Mesothelial cell of epicardium (in vitro differentiated cells): Measurements from ENCODE around the gene SLC37A1. TPM values are rescaled to one million over a fixed set of nuclear protein-coding genes. Genes with fewer than 3 reads are reported as not detected.
"Not testable (repeated sequence)": the region's sequence is repeated elsewhere in the genome, so short reads cannot be mapped to it uniquely, and the experiment has no call there.

ENCODE experiments used
- DNase-seq, 2 experiments: peaks; one replicate each; pipeline ENCODE4 v3.0.0; 2021; ENCODE audit warnings: low spot score in 2 of 2; ENCODE audit not compliant: unreplicated experiment in 2 of 2
- H3K27ac Mint-ChIP-seq: 2 replicates; pipeline ENCODE4 v1.8.0; 2021; ENCODE audit warnings: mixed read lengths
- H3K27me3 Mint-ChIP-seq: 2 replicates; pipeline ENCODE4 v1.8.0; 2021; ENCODE audit warnings: low read depth, mixed read lengths
- H3K36me3 Mint-ChIP-seq: 2 replicates; pipeline ENCODE4 v1.8.0; 2021; ENCODE audit warnings: mixed read lengths
- H3K4me1 Mint-ChIP-seq: 2 replicates; pipeline ENCODE4 v1.8.0; 2021; ENCODE audit warnings: mixed read lengths
- H3K4me3 Mint-ChIP-seq: 2 replicates; pipeline ENCODE4 v1.8.0; 2021; ENCODE audit warnings: mild to moderate bottlenecking, moderate library complexity, mixed read lengths
- H3K9me3 Mint-ChIP-seq: 2 replicates; pipeline ENCODE4 v1.8.0; 2021; ENCODE audit warnings: mixed read lengths
- total RNA-seq: library from RNA; stranded (reverse); gene quantifications from 3 replicates; pipeline ENCODE4 v1.2.1, GENCODE V29; 2021
- TF ChIP-seq, protein P1 (sequence below): fragments of 200-600 bp; sonication (generic); IDR thresholded peaks from one replicate; pipeline ENCODE4 v1.5.0; 2021; ENCODE audit warnings: antibody characterized with exemption; ENCODE audit not compliant: unreplicated experiment

Gene SLC37A1
- total RNA-seq, 1 donor from 2014 or later: 13.0 TPM

- Mint-ChIP-seq H3K9me3 (no peaks in the 10 kb centered on the region), H3K27ac (no peak overlapping the region), H3K27me3 (peaks cover 4% of the 10 kb centered on the region), H3K4me1 (peaks cover 15% of the 10 kb centered on the region), H3K36me3 (no peaks in the 10 kb centered on the region), H3K4me3 (no peak overlapping the region)
- no peak for DNase-seq
- TF ChIP-seq, protein P1, sequence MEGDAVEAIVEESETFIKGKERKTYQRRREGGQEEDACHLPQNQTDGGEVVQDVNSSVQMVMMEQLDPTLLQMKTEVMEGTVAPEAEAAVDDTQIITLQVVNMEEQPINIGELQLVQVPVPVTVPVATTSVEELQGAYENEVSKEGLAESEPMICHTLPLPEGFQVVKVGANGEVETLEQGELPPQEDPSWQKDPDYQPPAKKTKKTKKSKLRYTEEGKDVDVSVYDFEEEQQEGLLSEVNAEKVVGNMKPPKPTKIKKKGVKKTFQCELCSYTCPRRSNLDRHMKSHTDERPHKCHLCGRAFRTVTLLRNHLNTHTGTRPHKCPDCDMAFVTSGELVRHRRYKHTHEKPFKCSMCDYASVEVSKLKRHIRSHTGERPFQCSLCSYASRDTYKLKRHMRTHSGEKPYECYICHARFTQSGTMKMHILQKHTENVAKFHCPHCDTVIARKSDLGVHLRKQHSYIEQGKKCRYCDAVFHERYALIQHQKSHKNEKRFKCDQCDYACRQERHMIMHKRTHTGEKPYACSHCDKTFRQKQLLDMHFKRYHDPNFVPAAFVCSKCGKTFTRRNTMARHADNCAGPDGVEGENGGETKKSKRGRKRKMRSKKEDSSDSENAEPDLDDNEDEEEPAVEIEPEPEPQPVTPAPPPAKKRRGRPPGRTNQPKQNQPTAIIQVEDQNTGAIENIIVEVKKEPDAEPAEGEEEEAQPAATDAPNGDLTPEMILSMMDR: no peak
Measured at GRCh38 chr21:42467140-42467983, 46.3 kb upstream of the SLC37A1 start.

DNA sequence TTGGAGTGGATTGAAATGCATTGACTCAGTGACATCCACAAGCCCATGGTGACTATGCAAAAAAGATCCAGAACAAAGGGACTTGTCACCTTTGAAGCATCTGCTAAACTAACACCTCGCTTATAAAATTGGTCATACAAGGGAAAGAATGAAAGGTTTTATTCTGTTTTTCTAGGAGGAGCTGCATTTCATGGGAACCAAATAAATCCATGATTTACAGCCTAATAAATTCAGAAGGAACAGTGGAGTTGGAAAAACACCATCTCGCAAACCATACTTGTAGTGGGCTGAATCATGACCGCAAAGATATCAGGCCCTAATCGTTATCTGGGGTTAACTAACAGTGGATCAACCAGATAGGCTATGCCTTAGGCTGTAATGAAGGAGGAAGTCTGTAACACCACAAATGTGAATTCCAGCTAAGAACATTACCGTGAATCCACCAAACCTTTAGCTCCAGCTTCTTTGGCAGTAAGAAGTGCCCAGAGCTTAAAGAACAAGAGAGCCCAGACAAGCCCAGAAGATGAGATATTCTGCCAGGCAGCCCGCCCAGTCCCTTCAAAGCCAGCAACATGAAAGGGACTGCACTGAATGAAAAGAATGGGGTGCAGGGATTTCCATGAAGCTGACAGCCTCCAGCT lies 45.0 kb upstream of the SLC37A1 start:
- Mint-ChIP-seq H3K4me1 (peaks cover 15% of the 10 kb centered on the region), H3K27me3 (peaks cover 4% of the 10 kb centered on the region), H3K9me3 (no peaks in the 10 kb centered on the region), H3K36me3 (no peaks in the 10 kb centered on the region), H3K27ac (no peak overlapping the region), H3K4me3 (no peak overlapping the region)
- TF ChIP-seq, protein P1: no peak
- DNase-seq: no peak

DNA sequence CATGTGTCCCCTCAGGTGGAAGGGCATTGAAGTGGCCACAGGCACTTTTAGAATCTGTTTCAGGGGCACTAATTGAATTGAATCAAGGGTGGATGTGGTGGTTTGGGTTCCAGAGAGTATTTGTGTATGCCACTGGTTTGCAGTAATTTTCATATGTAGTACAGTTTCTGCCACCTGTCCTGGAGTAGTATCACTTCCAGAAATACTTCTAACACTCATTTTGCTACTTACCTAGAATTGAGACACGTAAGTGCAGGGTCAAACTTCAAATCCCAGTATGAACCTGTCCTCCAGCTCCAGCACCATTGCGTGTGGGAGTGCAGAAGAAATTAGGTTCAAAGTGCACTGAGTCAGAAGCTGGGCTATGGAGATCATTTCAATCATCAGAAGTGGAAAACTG lies 44.4 kb upstream of the SLC37A1 start:
- TF ChIP-seq, protein P1: no peak
- Mint-ChIP-seq H3K36me3 (no peaks in the 10 kb centered on the region), H3K27ac (no peak overlapping the region), H3K9me3 (no peaks in the 10 kb centered on the region), H3K4me3 (no peak overlapping the region), H3K4me1 (peaks cover 19% of the 10 kb centered on the region), H3K27me3 (peaks cover 4% of the 10 kb centered on the region)
- DNase-seq: no peak

- not testable (repeated sequence) for H3K27ac Mint-ChIP-seq, H3K4me3 Mint-ChIP-seq, H3K36me3 Mint-ChIP-seq, H3K9me3 Mint-ChIP-seq, DNase-seq, H3K27me3 Mint-ChIP-seq
- H3K4me1 Mint-ChIP-seq: peaks cover 20% of the 10 kb centered on the region
Measured at GRCh38 chr21:42469726-42470125, 43.9 kb upstream of the SLC37A1 start.

- Mint-ChIP-seq H3K9me3 (no peaks in the 10 kb centered on the region), H3K36me3 (no peaks in the 10 kb centered on the region), H3K4me3 (no peak overlapping the region), H3K27me3 (peaks cover 4% of the 10 kb centered on the region), H3K4me1 (peaks cover 20% of the 10 kb centered on the region), H3K27ac (no peak overlapping the region)
- TF ChIP-seq, protein P1: no peak
- DNase-seq: no peak
Measured at GRCh38 chr21:42471206-42471605, 42.4 kb upstream of the SLC37A1 start.

- H3K27ac Mint-ChIP-seq: no peak overlapping the region
- TF ChIP-seq, protein P1: no peak
- no peaks in the 10 kb centered on the region for H3K36me3 Mint-ChIP-seq
- H3K9me3 Mint-ChIP-seq: no peaks in the 10 kb centered on the region
- H3K4me1 Mint-ChIP-seq: peaks cover 20% of the 10 kb centered on the region
- no peak overlapping the region for H3K4me3 Mint-ChIP-seq
- peaks cover 4% of the 10 kb centered on the region for H3K27me3 Mint-ChIP-seq
- no peak for DNase-seq
Measured at GRCh38 chr21:42471716-42472330, 41.8 kb upstream of the SLC37A1 start.
